ENCODE measurements around the gene SHB.
"Not testable (repeated sequence)": the region's sequence is repeated elsewhere in the genome, so short reads cannot be mapped to it uniquely, and the experiment has no call there.

The SHB gene

DNA sequence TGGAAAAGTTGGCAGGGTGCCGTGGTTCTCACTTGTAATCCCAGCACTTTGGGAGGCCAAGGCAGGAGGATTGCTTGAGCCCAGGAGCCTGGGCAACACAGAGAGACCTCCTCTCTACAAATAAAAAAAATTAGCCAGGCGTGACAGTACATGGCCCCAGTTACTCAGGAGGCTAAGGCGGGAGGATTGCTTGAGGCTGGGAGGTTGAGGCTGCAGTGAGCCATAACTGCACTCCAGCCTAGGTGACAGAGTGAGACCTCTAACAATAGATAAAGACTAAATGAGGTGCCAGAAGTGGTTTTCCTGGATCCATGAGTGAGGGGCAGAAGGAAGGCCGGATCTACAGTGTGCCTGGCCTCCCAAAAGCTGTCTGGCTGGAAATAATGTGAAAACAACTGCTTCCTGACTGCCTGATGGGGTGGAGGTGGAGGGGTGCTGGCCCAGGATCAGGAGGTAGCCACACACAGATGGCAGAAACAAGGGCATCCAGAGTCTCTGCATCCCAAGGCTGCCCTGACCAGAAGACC, 4.1 kb downstream of the SHB start:
- no peak overlapping the region for H3K4me3 ChIP-seq (ENCODE audit: low read depth, low read length)

DNA sequence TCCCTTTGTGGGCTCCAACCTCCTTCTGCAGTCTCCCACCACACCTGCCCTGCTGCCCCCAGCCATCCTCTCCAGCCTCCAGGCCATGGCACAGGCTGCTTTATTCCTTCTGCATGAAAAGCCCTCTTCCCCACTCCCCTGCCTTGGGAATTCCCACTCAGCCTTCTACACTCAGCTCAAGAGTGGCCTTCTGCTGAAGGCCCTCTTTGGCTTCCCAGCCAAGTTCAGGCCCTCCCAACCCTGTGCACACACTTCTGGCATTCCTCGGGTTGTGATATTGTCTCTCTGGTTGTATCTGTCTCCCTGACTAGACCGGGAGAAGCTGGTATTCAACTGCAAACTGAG, 5.7 kb downstream of the SHB start:
- no peak overlapping the region for H3K4me3 ChIP-seq (ENCODE audit: low read depth, low read length)

DNA sequence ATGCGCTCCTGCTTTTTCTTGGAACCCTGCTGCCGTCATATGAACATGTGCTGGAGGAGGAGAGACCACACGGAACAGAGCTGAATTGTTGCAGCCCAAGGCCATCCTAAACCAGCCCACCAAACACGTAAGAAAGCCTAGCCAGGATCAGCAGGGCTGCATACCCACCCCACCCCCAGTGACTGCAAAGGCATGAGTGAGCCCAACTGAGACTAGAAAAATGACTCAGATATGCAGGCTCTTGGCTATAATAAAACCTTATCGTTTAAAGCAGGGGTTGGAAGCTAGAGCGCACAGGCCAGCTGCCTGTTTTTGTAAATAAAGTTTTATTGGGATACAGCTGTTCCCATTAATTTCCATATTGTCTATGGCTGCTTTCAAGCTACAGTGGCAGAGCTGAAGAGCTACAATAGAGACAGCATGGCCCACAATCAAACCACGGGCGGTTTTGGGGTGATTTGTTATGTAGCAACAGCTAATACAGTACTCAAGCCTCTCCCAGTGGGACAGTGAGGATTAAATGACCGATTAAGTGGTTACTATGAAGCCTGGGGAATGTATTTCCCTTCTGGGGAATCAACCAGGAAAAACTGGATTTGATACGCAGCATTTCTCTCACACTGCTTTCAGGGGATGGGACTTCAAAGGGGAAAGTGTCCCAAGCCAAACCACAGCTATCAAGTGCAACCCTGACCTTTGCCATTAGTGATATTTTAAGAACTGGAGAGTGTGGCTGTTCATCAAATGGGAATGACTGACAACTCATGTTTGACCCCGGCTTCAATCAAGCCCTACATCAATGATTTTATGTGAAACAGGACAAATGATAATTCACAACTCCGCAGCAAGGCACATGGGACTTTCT, 6.3 kb downstream of the SHB start:
- no peak overlapping the region for H3K4me3 ChIP-seq (ENCODE audit: low read depth, low read length)

DNA sequence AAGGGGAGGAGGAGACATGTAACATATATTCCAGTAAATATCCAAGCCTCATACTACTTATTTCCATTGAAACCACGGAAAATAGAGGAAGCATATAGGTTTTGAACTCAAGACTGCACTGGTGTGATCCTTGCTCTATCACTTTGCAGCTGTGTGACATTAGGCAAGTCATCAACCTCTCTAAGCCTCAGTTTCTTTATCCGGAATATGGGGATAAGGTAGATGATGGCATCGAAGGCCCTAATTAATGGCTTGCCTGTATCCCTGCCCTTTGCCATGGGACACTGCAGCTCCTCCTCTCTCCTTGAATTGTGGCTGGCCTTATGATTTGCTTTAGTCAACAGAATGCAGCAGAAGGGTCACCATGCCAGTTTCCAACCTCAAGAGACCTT, 6.9 kb downstream of the SHB start:
- H3K4me3 ChIP-seq (ENCODE audit: low read depth, low read length): no peak overlapping the region

DNA sequence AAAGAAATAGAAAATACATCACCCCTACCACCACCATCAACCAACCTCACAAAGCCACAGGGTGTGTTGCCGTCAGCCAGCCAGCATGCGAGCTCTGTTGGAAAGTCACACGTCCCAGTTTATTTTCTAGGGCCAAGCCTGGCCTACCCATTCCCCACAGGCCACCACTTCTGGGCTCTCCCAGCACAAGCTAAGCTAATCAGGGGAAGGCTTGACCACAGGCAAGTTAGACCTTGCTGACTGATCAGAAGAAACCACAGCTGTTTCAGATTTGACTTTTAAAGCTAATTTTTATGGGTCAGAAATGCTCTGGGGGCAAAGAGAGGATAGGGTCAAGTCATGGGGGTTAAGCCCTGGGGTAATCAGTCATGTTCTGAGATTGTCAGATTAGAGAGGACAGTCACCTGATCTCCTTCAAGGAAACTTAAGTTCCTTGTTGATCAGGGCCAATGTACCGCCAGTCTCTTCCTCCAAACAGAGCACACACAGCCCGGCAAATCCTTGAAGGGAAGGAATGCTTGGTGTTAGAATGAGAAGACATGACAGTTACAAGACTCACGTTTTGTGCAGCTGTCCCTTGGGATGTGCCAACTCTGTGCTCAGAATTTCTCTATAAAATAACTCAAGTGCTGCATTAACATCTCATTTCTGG, 7.6 kb downstream of the SHB start:
- H3K4me3 ChIP-seq (ENCODE audit: low read depth, low read length): no peak overlapping the region

DNA sequence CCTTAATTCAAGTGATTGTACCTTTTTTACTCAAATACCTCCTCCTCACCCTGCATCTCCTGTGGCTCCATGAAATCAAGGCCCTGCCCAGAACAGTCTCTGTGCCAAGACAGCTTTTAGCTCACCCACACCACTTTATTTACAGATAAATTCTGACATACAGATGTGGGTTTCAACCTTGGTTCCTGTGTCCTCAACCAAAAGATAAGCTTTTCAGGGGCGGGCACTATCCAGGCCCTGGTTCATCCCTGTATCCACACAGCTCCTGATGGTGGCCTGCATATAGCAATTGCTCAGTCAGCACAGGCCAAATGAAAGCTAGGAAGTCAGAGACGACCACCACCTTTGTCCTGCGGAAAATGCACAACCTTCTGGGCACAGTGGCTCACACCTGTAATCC, 8.3 kb downstream of the SHB start:
- no peak overlapping the region for H3K4me3 ChIP-seq (ENCODE audit: low read depth, low read length)

DNA sequence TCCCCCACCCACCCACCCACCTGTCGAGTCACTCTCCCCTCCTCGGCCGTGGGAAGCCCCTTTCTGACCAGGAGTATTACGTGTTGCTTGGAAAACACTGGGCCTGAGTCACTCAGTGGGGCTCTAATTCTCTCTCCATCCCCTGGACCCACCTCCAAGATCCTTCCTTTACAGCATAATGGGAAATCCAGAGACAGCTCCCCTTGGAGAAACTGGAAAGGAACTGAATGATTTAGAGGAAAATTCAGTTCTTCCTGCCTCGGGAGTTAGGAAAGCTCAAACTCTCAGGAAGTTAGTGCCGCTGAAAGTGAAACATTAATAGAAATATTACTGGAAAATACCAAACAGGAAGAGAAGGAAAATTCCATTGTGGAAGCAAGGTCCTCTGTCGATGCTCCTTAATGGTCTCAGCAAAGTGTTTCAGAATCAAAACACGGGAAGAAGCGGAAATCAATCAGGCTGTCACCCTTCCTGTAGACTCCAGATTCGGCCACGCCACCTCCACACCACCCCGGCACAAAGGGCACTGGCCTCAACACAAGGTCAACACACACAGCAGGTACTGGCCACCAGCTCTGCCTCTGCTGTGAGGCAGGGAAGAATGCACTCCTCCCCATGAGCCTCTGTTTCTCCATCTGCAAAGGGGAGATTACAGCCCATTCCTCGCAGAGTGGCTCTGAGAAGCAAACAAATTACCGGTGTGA, 9.6 kb downstream of the SHB start:
- H3K4me3 ChIP-seq (ENCODE audit: low read depth, low read length): no peak overlapping the region

DNA sequence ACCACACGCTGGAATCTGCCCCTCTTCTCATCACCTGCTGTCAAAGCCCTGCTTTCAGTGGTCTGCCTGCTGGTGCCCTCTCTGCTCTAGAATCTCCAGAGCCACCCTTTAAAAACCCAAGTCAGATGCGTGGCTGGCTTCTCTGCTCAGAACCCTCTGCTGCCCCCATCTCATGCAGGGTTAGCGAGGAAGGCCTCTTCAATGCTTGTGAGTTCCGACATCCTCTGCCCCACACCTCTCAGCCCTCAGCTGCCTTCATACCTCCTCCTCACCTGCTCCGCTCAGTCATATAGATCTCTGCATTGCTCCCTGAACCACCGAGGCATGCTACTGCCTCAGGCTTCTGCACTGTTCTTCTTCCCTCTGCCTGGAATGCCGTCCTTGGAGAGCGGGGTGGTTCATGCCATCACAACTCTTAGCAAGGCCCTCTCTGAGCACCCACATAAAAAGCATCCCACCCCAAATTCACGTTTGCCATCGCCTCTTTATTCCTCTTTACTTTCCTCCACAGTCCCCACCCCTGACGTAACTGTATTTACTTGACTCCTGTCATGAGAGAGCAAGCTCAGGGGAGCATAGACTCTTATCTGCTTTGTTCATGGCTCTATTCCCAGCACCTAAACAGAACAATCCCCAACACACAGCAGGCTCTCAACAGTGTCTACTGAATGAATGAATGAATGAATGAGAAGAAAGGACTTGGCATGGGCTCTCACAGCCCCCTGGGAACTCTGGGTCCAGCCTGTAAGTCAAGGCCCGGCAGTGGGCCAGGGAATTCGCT, 10.4 kb downstream of the SHB start:
- no peak overlapping the region for H3K4me3 ChIP-seq (ENCODE audit: low read depth, low read length)

DNA sequence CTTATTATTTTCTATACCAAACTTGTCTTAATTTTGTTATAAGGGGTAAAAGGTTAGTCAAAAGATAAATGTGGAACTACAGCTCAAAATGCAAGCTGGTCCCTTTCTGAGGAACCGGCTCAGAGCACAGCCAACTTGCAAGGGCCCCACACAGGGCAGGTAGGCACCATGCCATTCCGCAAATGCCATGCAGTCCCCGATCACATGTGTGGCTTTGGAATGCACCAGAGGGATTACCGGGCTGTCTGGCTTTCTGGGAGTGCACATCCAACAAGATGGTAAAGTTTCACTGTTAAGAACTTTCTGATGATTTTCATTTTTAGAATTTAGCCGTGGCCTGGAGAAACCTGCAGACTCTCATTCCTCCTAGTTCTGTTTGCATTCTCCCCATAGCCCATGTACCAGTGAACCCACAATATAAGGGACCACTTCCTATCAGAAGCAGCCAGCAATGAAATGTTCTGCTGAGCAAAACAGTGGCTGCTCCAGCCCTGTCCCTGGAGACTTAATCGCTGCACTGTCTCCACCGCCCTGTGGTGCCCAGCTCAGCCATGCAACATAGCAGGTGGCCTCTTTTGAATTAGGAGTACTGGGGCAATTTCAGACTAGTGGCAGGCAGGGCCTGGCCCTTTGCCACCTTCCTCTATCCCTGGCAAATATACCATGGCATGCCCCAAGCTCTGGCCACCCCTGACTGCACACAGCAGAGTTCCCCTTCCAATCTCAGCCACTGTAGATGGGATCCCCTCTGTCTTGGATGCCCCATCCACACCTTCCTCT, 11.4 kb downstream of the SHB start:
- no peak overlapping the region for H3K4me3 ChIP-seq (ENCODE audit: low read depth, low read length)

DNA sequence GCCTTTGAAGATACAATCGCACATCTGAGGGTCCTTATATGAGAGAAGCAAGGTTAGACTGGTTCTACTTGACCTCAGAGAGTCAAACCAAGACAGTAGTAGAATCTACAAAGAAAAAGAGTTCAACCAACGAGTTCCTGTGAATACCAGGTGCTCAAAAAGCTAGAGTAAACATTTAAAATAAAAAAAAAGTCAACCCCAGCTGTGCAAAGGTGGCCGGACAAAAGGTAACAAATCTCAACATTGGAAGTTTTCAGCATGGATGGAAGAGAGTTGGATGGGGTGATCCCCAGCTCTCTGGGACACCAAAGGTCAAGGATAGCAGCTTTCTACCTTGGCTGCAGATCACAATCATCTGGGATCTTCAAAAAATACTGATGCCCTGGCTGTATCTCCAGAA, 14.4 kb downstream of the SHB start:
- no peak overlapping the region for H3K4me3 ChIP-seq (ENCODE audit: low read depth, low read length)

DNA sequence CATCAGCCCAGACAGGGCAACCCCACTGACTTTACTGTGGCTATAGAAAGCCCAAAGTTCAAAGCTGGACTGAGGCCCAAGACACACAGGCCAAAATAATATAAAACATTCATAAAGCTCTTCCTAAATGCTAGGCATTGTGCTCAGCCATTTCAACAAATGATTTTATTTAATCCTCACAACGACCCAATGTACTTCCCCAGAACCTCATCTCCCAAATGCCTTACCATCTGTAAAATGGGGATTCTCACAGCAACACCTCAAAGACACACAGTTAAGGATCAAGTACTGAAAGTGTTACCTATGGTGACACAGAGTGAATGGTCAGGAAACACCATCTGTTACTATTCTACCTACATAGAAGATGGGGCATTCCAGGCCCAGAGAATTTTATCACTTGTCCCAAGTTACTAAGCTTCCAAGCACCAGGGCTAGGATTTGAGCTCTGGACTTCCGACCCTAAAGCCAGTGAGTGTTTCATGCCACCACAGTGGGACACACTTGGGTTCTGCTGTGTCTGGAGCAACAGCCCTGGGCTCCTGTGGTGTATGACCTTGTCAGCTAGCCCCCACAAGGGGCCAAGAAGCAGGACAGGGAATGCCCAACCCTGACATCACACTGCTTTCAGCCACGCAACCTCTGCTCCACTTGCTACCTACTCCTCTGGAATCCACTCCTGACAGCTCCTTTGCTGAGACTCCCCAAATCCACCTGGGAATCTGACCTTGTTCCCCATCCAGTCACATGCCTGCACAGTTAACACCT, 15.1 kb downstream of the SHB start:
- H3K4me3 ChIP-seq (ENCODE audit: low read depth, low read length): no peak overlapping the region

DNA sequence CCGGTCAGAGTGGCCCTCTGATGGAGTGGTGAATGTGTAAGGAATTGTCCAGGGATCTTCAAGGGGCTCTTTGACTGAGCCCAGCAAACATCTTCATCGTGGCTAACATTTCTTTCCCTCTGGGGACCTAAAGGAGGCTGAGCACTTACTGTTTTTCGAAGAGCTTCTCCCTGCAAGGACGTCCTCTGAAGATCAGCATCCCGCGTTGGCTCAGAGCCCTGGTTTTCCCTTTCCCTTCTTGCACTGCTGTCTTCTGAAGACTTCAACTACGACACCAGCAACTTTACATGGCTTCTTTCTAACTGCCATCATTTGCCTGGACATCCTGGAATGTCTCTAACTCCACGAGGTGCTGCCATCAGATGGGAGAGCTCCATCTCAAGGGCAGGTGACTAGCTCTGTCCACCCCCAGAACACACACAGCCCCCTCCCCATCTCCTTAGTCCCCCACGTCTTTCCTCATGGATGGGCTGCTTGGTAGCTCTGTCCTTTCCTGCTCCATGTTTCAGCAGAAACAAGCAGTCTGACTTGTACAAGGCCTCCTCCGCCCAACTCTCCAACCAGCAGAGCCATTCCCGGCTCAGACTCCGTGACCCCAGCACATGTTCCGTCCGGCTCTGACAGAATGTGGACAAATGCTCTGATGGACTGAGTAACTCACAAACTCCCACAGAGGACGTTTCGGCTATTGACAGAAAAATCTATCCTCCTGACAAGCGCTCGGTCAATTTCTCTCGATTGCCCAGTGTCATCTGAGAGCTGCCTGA, 17.1 kb downstream of the SHB start:
- no peak overlapping the region for H3K4me3 ChIP-seq (ENCODE audit: low read depth, low read length)

DNA sequence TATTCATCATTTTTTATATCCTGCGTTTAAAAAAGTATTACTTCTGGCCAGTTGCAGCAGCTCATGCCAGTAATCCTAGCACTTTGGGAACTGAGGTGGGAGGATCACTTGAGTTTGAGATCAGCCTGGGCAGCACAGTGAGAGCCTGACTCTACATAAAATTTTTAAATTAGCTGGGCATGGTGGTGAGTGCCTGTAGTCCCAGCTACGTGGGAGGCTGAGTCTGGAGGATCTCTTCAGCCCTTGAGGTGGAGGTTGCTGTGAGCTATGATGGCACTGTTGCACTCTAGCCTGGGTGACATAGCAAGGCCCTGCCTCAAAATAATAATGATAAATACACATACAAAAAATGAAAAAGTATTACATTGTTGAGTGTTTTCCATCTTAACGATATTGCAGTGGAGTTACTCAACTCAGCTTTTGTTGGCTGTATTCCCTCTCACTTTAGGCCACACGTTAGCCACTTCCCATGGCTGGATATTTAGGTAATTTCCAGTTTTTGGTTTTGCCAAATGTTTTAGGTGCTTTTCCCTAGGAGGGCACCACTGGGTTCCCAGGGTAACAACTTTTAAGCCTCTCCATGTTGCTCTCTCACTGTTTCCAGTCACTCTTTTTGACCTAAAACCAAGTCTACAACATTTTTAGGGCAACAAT, 20.6 kb downstream of the SHB start:
- H3K4me3 ChIP-seq (ENCODE audit: low read depth, low read length): no peak overlapping the region

DNA sequence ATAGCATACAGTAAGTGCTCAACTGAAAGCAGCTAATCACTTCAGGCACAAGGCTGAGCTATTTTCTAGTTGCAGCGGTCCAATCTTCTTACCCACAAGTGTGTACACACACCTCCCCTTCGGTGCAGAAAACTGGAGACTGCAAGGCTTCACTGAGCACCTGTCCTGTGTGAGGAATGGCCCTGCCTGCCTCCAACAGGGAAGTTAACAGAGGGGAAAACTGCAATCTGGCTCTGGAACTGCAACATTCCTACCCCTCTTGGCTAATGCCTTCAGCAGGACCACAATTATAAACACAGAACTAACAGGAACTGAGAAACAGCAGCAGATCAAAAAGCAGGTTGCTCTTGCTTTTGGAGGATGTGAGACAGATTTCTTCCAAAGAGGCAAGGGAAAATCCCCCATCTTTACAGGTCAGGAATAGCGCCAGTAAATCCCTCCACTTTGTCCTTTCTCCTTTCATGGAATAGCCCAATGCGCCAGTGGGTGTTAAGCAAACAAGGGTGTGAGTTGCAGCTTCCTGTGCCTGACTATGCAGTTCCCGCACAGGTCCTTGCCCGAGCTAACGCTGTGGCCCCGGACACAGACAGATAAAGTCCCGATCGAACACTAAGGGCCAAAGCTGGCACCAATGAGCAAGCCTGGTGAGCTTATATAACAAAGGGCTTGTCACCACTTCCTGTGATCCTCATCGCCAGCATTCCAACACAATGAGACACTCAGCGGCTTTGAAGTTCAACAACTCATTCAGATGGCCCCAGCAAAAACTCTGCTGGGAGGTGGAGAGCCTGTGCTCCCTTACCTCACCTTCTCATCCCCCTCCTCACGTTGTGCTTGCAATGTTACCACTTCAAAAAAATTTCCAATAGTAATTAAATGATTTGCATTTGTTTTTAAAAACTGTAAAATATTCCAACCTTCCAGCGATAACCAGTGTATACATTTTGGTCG, 21.5 kb downstream of the SHB start:
- H3K4me3 ChIP-seq (ENCODE audit: low read depth, low read length): no peak overlapping the region

DNA sequence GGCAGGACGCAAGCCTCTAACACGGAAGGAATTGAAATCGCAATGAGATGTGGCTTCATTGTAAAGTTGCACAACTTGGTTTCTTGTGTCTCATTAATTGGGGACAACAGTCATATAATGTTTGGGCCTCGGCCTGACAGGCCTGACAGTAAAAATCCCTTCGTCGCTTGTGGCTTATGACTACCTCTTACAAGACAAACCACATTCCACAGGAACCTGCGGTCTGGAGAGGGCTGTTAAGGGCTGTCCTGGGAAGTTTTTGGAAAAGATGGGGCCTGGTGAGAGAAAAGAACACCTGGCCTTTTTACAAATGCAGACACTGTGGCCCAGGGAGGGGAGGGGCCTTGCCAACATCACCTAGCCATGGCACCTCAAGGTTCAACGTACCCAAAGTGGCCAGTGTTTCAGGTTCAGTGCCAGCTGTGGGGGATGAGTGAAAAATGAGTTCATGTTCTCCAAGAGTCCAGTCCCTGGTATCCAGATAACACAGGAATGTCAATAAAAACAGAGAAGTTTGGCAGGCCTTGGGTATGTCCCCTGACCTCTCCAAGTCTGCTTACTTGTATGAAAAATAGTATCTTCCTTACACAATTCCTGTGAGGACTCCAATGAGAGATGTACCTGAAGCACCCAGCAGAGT, 22.2 kb downstream of the SHB start:
- H3K4me3 ChIP-seq (ENCODE audit: low read depth, low read length): no peak overlapping the region

DNA sequence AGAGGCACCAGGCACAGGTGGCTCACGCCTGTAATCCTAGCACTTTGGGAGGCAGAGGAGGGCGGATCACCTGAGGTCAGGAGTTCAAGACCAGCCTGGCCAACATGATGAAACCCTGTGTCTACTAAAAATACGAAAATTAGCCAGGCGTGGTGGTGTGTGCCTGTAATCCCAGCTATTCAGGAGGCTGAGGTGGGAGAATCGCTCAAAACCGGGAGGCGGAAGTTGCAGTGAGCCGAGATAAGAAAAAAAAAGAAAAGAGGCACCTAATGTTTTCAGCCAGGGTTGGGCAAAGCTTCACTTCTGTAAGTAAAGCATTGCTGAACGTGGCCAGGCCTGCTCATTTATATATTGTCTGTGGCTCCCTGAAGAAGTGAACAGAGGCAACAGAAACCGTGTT, 23.1 kb downstream of the SHB start:
- H3K4me3 ChIP-seq (ENCODE audit: low read depth, low read length): not testable (repeated sequence)

DNA sequence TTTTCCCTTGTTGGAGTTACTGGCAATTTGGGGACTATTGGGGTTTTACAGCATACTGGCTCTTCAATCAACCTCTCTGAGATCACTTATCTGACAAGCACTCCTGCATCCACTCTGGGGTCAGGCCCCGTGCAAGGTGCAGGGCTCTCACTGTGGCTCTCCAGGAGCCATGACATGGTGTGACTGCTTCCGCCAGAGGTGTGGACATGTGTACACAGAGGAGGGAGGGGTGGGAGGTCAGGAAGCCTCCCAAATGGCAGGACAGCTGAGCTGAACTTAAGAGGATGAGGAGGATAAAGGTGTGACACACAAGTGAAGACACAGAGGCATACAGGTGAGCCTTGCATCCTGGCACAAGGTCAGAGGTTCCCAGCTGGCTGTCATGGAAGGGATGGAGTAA, 24.3 kb downstream of the SHB start:
- no peak overlapping the region for H3K4me3 ChIP-seq (ENCODE audit: low read depth, low read length)

All from iPS-11a (cell line).